NCI-H1417 (cell line): ENCODE data around the gene ZNF330.
"Not testable (repeated sequence)": the region's sequence is repeated elsewhere in the genome, so short reads cannot be mapped to it uniquely, and the experiment has no call there.

ENCODE experiments used
- DNase-seq, 3 experiments: peaks; one replicate each; lab custom pipeline; 2025; lab: John Stamatoyannopoulos, UW

The ZNF330 gene

GRCh38 chr4:141220691-141221659 is at the start of gene ZNF330:
ZNF330 (plus strand) TSS chr4:141220895; CDS start chr4:141222372, 1,477 bp downstream.
- peak; percentile 77 to 91 (median 87) for DNase-seq

GRCh38 chr4:141174457-141174856 is 46.2 kb upstream of the ZNF330 start:
- no peak for DNase-seq

GRCh38 chr4:141177171-141177570 is 43.5 kb upstream of the ZNF330 start:
- peak in 1 of 3 experiments; percentile 9 for DNase-seq

- DNase-seq: no peak
These were observed 41.0 kb upstream of the ZNF330 start for GRCh38 chr4:141179474-141180373.

GRCh38 chr4:141180991-141181761 is 39.5 kb upstream of the ZNF330 start:
- no peak for DNase-seq

- DNase-seq: not testable (repeated sequence)
These were observed 37.2 kb upstream of the ZNF330 start for GRCh38 chr4:141183491-141183890.

GRCh38 chr4:141192564-141192963 is 28.1 kb upstream of the ZNF330 start:
- no peak for DNase-seq

- DNase-seq: no peak
These were observed 27.1 kb upstream of the ZNF330 start for GRCh38 chr4:141193516-141194034.

- no peak for DNase-seq
These were observed 25.5 kb upstream of the ZNF330 start for GRCh38 chr4:141195095-141195707.

- no peak for DNase-seq
These were observed 24.3 kb upstream of the ZNF330 start for GRCh38 chr4:141196227-141196933.

- DNase-seq: no peak
These were observed 12.7 kb upstream of the ZNF330 start for GRCh38 chr4:141207961-141208360.

GRCh38 chr4:141210168-141210567 is 10.5 kb upstream of the ZNF330 start:
- DNase-seq: no peak

- no peak for DNase-seq
These were observed 7.1 kb upstream of the ZNF330 start for GRCh38 chr4:141213550-141213991.

GRCh38 chr4:141215030-141215429 is 5.7 kb upstream of the ZNF330 start:
- DNase-seq: no peak

GRCh38 chr4:141216002-141216761 is 4.5 kb upstream of the ZNF330 start:
- no peak for DNase-seq

GRCh38 chr4:141220271-141220670 is 424 bp upstream of the ZNF330 start:
- no peak for DNase-seq

GRCh38 chr4:141223418-141223817 is 2.7 kb downstream of the ZNF330 start:
- no peak for DNase-seq

GRCh38 chr4:141227280-141227679 is 6.6 kb downstream of the ZNF330 start:
- DNase-seq: not testable (repeated sequence)

GRCh38 chr4:141229408-141230101 is 8.9 kb downstream of the ZNF330 start:
- DNase-seq: peak in 1 of 3 experiments; percentile 14
